PFSK-1 (cell line): Measurements from ENCODE around the gene SLC6A16.

Experiments used
- POLR2AphosphoS5 ChIP-seq: IDR thresholded peaks from 2 replicates; pipeline ENCODE4 v1.6.1; 2012; ENCODE audit warnings: low read depth, mild to moderate bottlenecking, control low read depth, low read length, moderate library complexity
- SIN3A ChIP-seq: IDR thresholded peaks from 2 replicates; pipeline ENCODE4 v1.6.1; 2012; ENCODE audit warnings: mild to moderate bottlenecking, low read length, moderate library complexity, borderline replicate concordance; ENCODE audit not compliant: insufficient read depth
- TAF1 ChIP-seq: IDR thresholded peaks from 2 replicates; pipeline ENCODE4 v1.6.1; 2012; ENCODE audit warnings: low read length, control low read depth, borderline replicate concordance; ENCODE audit not compliant: insufficient read depth
- TF ChIP-seq, protein P1 (sequence below), 2 experiments: IDR thresholded peaks; 2 replicates each; pipeline versions ENCODE4 v1.6.1 to v1.8.0; 2011 to 2012; ENCODE audit warnings: low read depth in 2 of 2, low read length in 2 of 2, control low read depth in 1 of 2, inconsistent platforms in 1 of 2, mild to moderate bottlenecking in 1 of 2, moderate library complexity in 1 of 2; ENCODE audit not compliant: insufficient read depth in 1 of 2

DNA sequence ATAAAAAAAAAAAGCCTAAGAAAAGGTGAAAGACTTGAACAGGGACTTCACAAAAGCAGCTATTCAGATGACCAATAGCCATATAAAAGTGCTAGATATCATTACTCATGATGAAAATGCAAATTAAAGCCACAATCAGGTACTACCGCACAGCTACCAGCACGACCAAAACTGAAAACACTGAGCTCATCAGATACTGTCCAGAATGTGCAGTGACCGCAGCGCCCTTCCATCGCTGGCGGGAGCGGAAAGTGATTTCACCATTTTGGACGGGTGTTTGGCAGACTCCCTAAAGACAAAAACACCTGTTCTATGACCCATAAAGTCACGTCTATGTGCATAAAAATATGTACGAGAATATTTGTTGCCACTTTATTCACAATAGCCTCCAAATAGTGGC lies 60.7 kb downstream of the SLC6A16 start:
- TF ChIP-seq, protein P1, sequence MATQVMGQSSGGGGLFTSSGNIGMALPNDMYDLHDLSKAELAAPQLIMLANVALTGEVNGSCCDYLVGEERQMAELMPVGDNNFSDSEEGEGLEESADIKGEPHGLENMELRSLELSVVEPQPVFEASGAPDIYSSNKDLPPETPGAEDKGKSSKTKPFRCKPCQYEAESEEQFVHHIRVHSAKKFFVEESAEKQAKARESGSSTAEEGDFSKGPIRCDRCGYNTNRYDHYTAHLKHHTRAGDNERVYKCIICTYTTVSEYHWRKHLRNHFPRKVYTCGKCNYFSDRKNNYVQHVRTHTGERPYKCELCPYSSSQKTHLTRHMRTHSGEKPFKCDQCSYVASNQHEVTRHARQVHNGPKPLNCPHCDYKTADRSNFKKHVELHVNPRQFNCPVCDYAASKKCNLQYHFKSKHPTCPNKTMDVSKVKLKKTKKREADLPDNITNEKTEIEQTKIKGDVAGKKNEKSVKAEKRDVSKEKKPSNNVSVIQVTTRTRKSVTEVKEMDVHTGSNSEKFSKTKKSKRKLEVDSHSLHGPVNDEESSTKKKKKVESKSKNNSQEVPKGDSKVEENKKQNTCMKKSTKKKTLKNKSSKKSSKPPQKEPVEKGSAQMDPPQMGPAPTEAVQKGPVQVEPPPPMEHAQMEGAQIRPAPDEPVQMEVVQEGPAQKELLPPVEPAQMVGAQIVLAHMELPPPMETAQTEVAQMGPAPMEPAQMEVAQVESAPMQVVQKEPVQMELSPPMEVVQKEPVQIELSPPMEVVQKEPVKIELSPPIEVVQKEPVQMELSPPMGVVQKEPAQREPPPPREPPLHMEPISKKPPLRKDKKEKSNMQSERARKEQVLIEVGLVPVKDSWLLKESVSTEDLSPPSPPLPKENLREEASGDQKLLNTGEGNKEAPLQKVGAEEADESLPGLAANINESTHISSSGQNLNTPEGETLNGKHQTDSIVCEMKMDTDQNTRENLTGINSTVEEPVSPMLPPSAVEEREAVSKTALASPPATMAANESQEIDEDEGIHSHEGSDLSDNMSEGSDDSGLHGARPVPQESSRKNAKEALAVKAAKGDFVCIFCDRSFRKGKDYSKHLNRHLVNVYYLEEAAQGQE (IDR thresholded peaks at IDR 0.05; ENCODE audit: insufficient read depth in 1 of 2, low read depth in 2 of 2, low read length in 2 of 2), result no peak
- no peak for TF ChIP-seq POLR2AphosphoS5
- TF ChIP-seq TAF1, result no peak
- no peak for TF ChIP-seq SIN3A
